Fibroblast of pulmonary artery (primary cell): Measurements from ENCODE around the gene TXNDC5.

Source experiments
- DNase-seq: peaks from one replicate; pipeline ENCODE4 v3.0.0-alpha.2; 2010; ENCODE audit warnings: low read depth
- H3K4me3 ChIP-seq: replicated peaks from 2 replicates; pipeline ENCODE4 v1.5.1; 2011; ENCODE audit warnings: low read depth, mild to moderate bottlenecking, control low read depth, low read length, moderate library complexity
- TF ChIP-seq, protein P1 (sequence below): IDR thresholded peaks from 2 replicates; pipeline ENCODE4 v1.5.1; 2011; ENCODE audit warnings: mild to moderate bottlenecking, control low read depth, low read length, inconsistent platforms; ENCODE audit errors: missing control alignments

The TXNDC5 gene

DNA sequence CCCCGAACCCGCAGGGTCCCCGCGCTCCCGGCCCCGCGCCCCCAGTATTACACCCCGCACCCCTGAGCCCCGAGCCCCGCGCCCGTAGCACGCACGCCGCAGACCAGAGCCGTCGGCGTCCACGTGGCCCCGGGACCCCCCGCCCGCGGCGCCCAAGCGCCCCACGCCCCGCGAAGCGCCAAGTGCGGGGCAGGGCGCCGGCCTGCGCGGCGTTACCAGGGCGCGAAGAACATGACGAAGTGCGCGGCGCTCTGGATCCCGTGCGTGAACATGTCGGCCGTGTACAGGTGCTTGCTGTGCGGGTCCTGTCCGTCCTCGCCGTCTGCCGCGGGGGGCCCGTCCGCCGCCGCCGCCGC, 312 bp downstream of the TXNDC5 start:
- no peak for DNase-seq
- TF ChIP-seq, protein P1, sequence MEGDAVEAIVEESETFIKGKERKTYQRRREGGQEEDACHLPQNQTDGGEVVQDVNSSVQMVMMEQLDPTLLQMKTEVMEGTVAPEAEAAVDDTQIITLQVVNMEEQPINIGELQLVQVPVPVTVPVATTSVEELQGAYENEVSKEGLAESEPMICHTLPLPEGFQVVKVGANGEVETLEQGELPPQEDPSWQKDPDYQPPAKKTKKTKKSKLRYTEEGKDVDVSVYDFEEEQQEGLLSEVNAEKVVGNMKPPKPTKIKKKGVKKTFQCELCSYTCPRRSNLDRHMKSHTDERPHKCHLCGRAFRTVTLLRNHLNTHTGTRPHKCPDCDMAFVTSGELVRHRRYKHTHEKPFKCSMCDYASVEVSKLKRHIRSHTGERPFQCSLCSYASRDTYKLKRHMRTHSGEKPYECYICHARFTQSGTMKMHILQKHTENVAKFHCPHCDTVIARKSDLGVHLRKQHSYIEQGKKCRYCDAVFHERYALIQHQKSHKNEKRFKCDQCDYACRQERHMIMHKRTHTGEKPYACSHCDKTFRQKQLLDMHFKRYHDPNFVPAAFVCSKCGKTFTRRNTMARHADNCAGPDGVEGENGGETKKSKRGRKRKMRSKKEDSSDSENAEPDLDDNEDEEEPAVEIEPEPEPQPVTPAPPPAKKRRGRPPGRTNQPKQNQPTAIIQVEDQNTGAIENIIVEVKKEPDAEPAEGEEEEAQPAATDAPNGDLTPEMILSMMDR = no peak
- peak overlapping the region; percentile 81 for H3K4me3 ChIP-seq

DNA sequence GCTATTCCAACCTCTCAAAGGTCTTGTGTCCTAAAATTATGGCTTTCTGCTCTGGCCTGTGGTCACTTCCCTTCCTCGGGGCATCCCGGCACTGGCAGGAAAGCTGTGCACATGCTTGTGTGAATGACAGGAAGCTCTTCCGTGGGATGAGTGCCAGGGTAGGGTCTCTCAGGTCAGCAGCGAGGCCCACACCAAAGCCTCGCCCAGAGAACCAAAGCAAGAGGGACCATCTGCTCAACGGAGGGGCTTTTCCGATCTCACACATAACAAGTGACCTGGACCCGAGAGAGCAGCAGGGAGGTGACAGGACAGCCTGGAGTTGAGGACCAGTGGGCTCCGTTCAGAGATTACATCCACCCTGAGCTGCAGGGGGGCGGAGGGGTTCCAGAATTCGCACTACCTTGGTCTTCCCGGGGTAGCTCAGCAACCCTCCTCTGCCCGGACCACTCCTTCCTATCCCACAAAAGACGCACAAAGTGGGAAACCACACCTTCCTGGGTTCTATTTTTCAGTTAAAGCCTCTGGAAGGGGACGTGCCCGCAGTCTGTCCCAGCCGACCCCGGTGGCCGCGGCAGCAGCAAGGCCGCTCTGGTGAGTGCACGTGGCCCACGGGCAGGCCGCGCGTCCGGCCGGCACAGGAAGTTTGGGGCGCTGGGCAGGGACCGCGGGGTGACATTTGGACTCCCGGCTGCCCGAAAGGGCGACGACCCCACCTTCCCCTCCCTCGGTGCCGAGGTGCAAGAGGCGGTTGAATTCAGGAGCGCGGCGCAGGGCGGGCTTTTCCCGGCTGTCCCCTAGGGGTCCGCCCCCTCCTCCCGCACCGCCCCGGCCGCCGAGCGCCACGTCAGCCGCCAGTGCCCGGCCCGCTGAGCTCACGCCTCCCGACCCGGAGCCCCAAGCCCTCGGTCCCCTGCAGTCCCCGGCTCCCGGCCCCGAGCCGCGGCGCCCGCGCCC, 988 bp downstream of the TXNDC5 start:
- TF ChIP-seq, protein P1 = no peak
- peak overlapping the region; percentile 81 for H3K4me3 ChIP-seq
- DNase-seq = peak; percentile 42

DNA sequence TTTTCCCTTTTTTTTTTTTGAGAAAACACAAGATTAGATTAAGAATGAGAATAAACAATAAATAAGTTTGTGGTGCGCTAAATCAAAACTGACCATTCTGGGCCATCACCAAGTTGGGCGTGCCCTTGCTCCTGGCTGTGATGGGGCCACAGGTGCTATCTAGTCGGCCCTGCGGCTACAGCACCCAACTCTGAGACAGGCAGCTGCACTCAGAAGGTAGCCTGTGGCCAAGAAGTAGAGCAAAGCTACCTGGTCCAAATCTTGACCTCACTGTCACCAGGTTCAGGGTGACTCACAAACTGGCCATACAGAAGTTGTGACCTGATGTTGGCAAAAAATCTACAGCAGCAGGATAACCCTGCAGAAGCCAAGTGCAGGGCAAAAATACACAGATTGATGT, 3.4 kb downstream of the TXNDC5 start:
- TF ChIP-seq, protein P1 = no peak
- no peak overlapping the region for H3K4me3 ChIP-seq
- DNase-seq = no peak

DNA sequence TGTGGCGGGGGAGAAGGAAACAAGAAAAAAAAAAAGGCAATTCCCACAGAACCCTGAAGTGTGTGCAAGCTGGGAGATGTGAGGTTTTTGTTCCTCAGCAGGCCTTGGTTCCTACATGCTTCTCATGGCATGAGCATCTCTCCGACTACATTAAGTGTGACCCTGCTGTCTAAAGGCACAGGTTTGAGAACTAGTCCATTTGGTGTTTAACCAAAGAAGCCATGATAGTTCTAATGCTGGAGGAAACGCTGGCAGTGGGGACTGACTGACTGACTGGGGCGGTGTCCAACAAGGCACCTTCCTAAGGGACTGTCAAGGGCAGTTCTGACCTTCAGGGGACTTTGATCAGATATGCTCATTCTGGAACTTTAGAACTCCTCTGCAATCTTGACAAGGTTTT, 3.8 kb downstream of the TXNDC5 start:
- no peak for DNase-seq
- TF ChIP-seq, protein P1 = no peak

DNA sequence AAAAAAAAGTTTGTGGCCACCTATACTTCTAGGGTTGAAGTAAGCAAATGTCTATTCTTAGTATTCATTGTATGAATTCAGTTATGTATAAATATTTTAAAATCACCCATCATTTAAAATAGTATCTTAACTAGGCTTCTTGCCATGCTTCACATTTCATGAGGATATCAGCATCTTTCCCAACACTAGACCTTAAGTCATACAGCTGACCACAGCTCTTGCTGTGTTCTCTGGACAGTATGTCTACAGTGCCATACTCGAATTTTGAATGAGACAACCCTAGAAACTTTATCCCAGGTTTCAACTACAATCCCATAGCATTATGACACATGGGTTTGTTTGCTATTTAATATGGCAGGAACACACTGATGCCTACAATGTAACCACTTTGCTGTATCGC, 5.2 kb downstream of the TXNDC5 start:
- DNase-seq = peak; percentile 42
- TF ChIP-seq, protein P1 = no peak

More for the DNA sequence above, 3.8 kb downstream of the TXNDC5 start:
- H3K4me3 ChIP-seq = no peak overlapping the region

DNA sequence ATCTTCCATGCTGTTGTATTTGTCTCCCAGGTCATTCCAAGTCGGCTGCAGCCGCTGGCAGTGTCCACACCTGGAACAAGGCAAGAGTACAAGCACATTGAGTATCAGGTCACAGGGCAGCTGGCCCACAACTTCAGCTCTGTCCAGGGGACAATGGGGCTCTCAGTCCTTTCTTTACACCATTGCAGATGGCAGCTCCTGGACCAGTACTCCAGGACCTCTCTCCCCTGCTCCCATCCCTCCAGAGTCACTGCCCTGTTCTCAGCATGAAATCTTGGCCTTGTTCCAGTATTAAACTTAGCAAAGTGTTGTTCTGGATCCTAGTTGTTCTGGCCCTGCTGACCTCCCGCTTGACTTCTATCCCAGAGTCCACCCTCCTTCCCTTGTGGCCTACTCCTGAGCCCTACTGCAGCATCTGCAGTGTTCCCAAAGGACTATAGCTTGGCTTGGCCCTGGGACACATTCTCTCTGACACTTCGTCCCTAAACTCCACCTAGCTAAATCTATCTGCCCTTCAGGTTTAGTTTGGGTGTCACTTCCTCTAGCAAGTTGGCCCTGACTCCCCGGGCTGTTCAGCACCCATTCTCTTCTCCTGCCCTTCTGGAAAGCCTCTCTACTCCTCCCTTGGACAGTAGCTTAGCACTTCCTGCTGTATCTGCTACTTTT, 5.8 kb downstream of the TXNDC5 start:
- DNase-seq = no peak
- TF ChIP-seq, protein P1 = no peak
- H3K4me3 ChIP-seq = no peak overlapping the region

More for the DNA sequence above, 5.2 kb downstream of the TXNDC5 start:
- no peak overlapping the region for H3K4me3 ChIP-seq

DNA sequence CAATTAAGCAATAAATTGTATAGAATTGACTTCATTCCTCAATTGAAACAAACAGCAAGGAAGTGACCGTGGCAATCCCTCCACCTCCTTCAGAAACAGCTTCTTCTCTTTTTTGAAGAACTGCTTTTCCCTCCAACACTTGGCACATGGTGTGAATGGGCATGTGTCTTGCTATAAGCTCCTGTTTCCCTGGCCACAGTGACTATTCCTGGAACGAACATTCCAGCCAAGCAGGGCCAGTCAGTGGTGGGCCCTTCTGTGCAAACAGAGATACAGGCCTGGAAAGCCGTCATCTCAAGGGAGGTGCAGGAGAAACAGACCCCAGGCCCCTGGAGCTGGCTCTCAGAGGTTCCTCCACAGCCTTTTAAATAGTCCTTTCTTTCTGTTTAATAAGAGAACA, 6.9 kb downstream of the TXNDC5 start:
- no peak for DNase-seq
- H3K4me3 ChIP-seq = no peak overlapping the region
- TF ChIP-seq, protein P1 = no peak
